ENCODE data around the gene DOK1. TPM values are rescaled to one million over a fixed set of nuclear protein-coding genes. Genes with fewer than 3 reads are reported as not detected.

The DOK1 gene
- total RNA-seq, 1 experiment from 2014 or later, result 2.1 TPM

- Mint-ChIP-seq H3K4me3 (ENCODE audit: low read depth, unreplicated experiment) (no peak overlapping the region), H3K27me3 (ENCODE audit: unreplicated experiment) (no peaks in the 10 kb centered on the region), H3K36me3 (ENCODE audit: insufficient read depth, unreplicated experiment) (no peaks in the 10 kb centered on the region), H3K27ac (ENCODE audit: unreplicated experiment) (no peak overlapping the region), H3K9me3 (ENCODE audit: low read depth, unreplicated experiment) (no peaks in the 10 kb centered on the region), H3K4me1 (ENCODE audit: low read depth, unreplicated experiment) (peaks cover 7% of the 10 kb centered on the region)
- no peak for TF ChIP-seq CTCF (IDR thresholded peaks at IDR 0.05; ENCODE audit: unreplicated experiment)
- BruUV-seq (replicated peaks), result no TSS peak
- intact Hi-C loops (cut with micrococcal nuclease; ENCODE audit: unreplicated experiment), result loop anchor here (10.0 kb wide), 1 partner anchor 327 kb away; no protein-coding TSS in a partner anchor
- CTCF ChIA-PET, result no interaction called here
- no peak for DNase-seq
Observed at GRCh38 chr2:74582184-74582583, 27.7 kb downstream of the DOK1 start.

GRCh38 chr2:74583504-74583903 is 29.0 kb downstream of the DOK1 start:
- no peak for DNase-seq
- H3K27ac Mint-ChIP-seq (ENCODE audit: unreplicated experiment), result no peak overlapping the region
- CTCF ChIA-PET, result interaction anchor here (0.7 to 1.4 kb wide), 3 partner anchors 9 to 70 kb away, joined by 3 to 5 read pairs (median 3); no protein-coding TSS in a partner anchor
- BruUV-seq (replicated peaks), result no TSS peak
- H3K9me3 Mint-ChIP-seq (ENCODE audit: low read depth, unreplicated experiment), result no peaks in the 10 kb centered on the region
- peaks cover 7% of the 10 kb centered on the region for H3K4me1 Mint-ChIP-seq (ENCODE audit: low read depth, unreplicated experiment)
- no peak overlapping the region for H3K4me3 Mint-ChIP-seq (ENCODE audit: low read depth, unreplicated experiment)
- no peak for TF ChIP-seq CTCF (IDR thresholded peaks at IDR 0.05; ENCODE audit: unreplicated experiment)
- H3K27me3 Mint-ChIP-seq (ENCODE audit: unreplicated experiment), result peaks cover 4% of the 10 kb centered on the region
- intact Hi-C loops (cut with micrococcal nuclease; ENCODE audit: unreplicated experiment), result loop anchor here (10.0 kb wide), 1 partner anchor 329 kb away; no protein-coding TSS in a partner anchor
- no peaks in the 10 kb centered on the region for H3K36me3 Mint-ChIP-seq (ENCODE audit: insufficient read depth, unreplicated experiment)

- Mint-ChIP-seq H3K4me1 (ENCODE audit: low read depth, unreplicated experiment) (peaks cover 7% of the 10 kb centered on the region), H3K4me3 (ENCODE audit: low read depth, unreplicated experiment) (no peak overlapping the region), H3K27ac (ENCODE audit: unreplicated experiment) (no peak overlapping the region), H3K9me3 (ENCODE audit: low read depth, unreplicated experiment) (no peaks in the 10 kb centered on the region), H3K36me3 (ENCODE audit: insufficient read depth, unreplicated experiment) (no peaks in the 10 kb centered on the region), H3K27me3 (ENCODE audit: unreplicated experiment) (peaks cover 10% of the 10 kb centered on the region)
- no peak for DNase-seq
- TF ChIP-seq CTCF (IDR thresholded peaks at IDR 0.05; ENCODE audit: unreplicated experiment), result no peak
- CTCF ChIA-PET, result interaction anchor here (0.6 to 1.4 kb wide), 2 partner anchors 52 to 55 kb away, joined by 3 to 5 read pairs; no protein-coding TSS in a partner anchor
- intact Hi-C loops (cut with micrococcal nuclease; ENCODE audit: unreplicated experiment), result loop anchor here (10.0 kb wide), 1 partner anchor 329 kb away; no protein-coding TSS in a partner anchor
- no TSS peak for BruUV-seq (replicated peaks)
Observed at GRCh38 chr2:74584088-74584645, 29.6 kb downstream of the DOK1 start.

GRCh38 chr2:74585406-74586185 is 31.1 kb downstream of the DOK1 start:
- Mint-ChIP-seq H3K27me3 (ENCODE audit: unreplicated experiment) (peaks cover 16% of the 10 kb centered on the region), H3K4me3 (ENCODE audit: low read depth, unreplicated experiment) (no peak overlapping the region), H3K27ac (ENCODE audit: unreplicated experiment) (no peak overlapping the region), H3K36me3 (ENCODE audit: insufficient read depth, unreplicated experiment) (no peaks in the 10 kb centered on the region), H3K4me1 (ENCODE audit: low read depth, unreplicated experiment) (peaks cover 7% of the 10 kb centered on the region), H3K9me3 (ENCODE audit: low read depth, unreplicated experiment) (no peaks in the 10 kb centered on the region)
- DNase-seq, result no peak
- no peak for TF ChIP-seq CTCF (IDR thresholded peaks at IDR 0.05; ENCODE audit: unreplicated experiment)
- intact Hi-C loops (cut with micrococcal nuclease; ENCODE audit: unreplicated experiment), result loop anchor here (2.0 to 10.0 kb wide), 2 partner anchors 41 to 331 kb away; no protein-coding TSS in a partner anchor
- BruUV-seq (replicated peaks), result no TSS peak
- CTCF ChIA-PET, result interaction anchor here (0.5 to 1.3 kb wide), 3 partner anchors 10 to 114 kb away, joined by 3 read pairs; partner anchors contain the start of genes CCDC142 and TTC31

Measured in Calu3 (cell line).